NCI-H2196 treated with DMSO at 0.1 percent for 48 hours (cell line): ENCODE results near the gene GABARAP.

Experiments used
- DNase-seq: peaks from one replicate; lab custom pipeline; 2025; ENCODE audit not compliant: unreplicated experiment; lab: John Stamatoyannopoulos, UW

Gene GABARAP

GRCh38 chr17:7241090-7241733 is 1.0 kb downstream of the GABARAP start:
- DNase-seq, result no peak

DNA sequence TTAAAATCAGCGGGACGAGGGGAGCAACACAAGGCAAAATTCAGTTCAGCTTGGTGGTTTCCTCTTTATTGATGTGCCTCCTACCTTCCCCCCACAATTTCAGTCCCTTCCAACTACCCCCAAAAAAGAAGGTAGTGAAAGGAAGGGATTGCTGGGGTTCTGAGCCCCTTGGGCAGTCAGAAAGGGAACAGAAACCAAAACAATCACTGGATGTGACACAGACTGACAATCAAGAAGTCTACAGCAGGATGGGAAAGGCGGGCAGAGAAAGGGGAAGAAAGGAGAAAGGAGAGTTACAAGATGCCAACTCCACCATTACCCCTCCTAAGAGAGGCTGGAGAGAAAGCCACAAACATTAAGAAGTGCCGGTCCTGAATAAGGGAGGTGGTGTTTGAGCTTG is 1.9 kb downstream of the GABARAP start:
- no peak for DNase-seq

DNA sequence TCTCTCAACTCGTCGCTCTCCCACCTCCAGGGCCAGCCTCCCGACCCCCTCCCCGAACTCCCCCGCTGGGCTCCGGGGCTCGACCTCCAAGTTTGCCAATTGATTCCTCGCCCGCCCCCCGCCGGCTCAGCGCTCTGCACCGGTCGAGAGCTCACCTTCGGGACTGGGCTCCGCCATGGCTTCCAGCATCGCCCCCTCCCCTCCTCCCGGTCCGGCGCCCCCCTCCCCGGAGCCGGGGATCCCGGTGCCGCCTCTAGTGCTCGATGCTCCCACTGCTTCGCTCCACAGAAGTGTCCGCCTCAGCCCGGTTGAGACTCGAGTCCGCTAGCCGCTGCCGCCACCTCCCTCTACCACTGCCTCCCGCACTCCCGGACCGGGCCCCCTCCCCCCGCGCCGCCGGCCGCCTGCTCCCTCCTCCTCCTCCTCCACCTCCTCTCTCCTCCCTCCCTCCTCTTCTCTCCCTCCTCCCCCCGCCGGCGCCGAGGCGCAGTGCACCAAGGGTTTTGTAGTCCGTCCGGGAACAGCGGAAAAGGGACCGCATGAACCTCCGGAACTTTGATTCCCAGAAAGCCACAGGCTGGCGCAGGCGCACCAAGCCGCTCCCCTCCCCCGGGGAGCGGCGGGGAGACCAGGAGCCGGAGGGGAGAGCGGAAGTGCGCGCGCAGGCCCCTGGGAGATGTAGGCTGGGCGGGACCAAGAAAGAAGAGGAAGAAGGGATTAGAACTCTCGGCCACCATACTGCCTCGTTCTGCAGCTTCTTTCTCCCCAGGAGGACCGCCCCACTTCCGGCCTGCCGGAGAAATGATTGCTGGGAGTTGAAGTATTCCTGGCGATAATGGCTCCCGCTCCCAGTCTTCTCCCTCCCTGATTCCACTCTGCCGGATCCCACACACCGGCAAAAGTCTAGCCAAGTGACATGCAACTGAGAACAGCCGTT is 2.9 kb downstream of the GABARAP start, which contains the start of gene PHF23:
Gene PHF23, minus strand, starts transcription at position 367 of the 937 bp plus-strand sequence. Its CDS starts 178 bp downstream, at position 189.
- peak; percentile 91 for DNase-seq

GRCh38 chr17:7238420-7239090 is 3.7 kb downstream of the GABARAP start:
- no peak for DNase-seq

DNA sequence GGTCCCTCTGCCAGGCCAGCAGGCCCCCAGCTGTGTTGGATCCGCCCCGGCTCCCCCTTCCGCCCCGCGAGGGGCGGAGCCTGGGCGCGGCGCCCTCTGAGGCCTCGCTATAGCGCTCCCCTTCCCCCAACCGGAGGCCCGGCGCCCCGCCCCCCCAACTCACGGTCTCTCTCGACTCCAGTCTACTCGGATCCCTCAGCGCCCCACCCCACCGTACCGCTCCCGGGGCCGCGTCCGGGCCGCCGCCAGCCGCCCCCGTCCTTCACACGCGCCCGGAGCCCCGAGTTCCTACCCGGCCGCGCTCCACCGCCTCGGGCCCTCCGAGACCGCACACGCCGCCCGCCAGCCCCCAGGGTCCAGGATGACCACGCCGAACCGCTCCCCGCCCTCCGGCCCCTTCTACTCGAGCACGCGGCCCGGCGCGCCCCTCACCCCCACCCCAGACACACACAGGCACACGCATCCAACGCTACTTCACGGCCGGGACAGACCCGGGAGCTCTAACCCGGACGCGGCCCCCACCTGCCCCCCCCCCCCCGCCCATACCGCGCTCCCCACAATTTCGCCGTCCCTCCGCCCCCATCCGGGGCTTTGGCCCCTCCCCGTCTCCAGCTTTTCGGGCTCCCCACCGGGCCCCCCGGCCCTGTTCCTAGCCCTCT is 4.4 kb downstream of the GABARAP start:
- DNase-seq, result no peak

DNA sequence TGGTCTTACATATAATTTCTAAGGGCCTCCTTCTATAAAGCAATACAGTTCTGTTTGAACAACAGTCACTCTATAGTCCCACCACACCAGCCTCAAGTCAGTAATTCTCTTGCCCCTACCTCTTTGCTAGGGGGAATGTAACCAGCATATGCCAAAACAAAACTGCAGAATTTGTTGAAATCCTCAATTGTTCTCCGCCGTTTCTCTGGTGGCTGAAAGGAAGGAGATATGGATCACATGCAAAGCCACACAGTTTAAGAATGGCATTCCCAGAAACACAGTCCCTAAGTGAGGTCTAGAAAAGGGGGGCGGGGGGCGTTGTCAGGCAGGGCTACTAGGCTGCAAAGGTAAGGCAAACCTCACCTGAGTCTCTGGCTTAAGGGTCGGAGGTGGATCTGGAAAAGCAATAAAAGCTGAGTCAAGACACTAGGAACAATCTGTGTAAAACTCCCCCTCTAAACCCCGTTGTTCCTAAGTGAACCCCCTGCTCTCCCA is 4.9 kb downstream of the GABARAP start:
- DNase-seq, result no peak

DNA sequence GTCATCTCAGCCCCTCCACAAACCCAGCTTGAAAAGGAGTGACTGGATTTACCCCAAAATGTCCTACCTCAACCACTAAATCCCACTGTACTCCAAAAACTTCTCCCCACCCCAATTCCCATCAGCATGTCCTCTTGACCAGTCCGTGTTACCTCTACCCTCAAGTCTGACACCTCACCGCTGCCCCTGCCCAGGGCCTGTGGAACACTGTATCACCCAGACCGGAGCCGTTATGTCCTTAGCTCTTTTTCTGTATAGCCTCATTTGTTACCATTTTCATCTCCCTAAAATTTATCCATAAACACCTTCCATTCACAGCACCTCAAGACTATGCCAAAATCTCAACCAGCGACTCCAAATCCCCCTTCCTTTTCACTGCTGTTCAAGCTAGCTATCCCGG is 5.4 kb downstream of the GABARAP start:
- no peak for DNase-seq

- DNase-seq, result no peak
Measured at GRCh38 chr17:7235693-7236665, 6.3 kb downstream of the GABARAP start.

DNA sequence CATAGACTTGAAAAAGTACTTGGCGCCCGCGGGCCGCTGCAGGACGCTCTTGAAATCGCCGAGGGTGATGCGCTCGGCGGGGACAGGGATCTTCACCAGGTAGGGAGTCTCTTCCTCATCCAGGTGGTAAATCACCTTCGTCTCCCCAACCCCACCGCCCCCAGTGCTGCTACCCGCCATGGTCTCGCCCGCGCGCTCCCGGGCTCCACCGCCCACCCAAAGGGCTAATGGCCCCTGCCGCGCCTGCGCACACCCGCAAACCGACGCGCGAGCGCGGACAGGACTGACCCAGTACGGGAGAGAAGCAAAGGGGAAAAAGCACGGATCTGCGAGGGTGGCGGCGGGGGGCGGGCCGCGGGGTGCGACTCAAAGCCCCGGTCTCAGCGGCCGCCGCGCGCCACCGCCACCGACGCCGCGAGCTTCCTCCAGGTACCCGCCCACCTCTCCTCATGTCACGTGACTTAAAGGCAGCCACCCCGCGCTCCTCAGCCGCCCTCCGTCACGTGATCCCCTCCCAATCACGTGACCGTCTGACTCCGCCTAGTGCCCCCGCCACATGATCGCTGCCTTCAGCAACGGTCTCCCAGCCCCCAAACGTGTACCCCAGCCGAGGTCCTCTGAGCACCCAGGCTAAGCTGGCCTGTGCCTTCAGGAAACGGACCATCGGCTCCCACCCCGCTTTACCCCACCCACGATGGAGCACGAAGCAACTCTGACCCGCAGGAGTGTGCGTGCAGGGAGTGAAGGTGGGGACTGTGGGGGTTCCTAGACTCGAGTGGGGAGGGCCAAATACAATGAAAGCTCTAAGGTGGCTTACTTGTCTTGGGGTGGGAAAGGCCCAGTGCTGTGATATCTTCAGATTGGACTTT is 7.9 kb downstream of the GABARAP start, which contains the start of gene DVL2:
Gene DVL2, minus strand, starts transcription at position 435 of the 869 bp plus-strand sequence. Its CDS starts 255 bp downstream, at position 180.
- DNase-seq, result peak; percentile 61

DNA sequence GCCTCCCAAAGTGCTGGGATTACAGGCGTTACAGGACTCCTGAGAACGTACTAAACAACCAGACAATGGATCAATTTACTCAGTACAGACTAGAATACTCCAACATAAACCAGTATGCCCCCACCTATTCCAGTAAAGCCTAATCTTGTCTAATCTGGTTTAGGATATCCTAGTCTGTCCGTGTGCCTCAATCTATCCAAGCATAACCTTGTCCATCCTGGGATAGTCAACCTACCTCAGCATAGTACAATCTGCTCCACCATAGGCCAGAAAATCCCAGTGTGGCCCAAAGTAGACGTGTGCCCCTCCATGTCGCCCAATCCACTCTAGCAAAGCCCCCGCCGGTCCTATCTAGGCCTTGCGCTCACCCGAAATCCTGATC is 8.6 kb downstream of the GABARAP start:
- DNase-seq, result no peak

- DNase-seq, result no peak
Measured at GRCh38 chr17:7232114-7232513, 10.1 kb downstream of the GABARAP start.

DNA sequence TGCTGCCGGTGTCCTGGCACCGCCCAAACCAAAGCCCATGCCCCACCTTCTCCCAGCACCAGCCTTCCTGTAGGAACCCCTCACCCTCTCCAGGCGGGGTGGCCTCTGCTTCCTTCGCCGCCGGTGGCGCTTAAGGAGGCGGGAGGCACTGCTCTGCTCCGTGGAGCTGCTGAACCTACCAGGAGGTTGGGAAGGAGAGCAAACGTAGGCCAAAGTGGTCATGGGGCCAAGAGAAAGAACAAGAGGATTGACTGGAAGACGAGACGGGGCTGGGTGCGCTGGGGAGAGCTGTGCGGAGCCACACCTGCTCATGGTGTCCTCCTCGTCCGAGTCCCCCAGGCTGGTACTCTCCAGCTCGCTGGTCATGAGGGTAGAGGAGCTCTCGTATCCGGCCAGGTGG is 12.7 kb downstream of the GABARAP start:
- no peak for DNase-seq

- no peak for DNase-seq
Measured at GRCh38 chr17:7228920-7229319, 13.3 kb downstream of the GABARAP start.

DNA sequence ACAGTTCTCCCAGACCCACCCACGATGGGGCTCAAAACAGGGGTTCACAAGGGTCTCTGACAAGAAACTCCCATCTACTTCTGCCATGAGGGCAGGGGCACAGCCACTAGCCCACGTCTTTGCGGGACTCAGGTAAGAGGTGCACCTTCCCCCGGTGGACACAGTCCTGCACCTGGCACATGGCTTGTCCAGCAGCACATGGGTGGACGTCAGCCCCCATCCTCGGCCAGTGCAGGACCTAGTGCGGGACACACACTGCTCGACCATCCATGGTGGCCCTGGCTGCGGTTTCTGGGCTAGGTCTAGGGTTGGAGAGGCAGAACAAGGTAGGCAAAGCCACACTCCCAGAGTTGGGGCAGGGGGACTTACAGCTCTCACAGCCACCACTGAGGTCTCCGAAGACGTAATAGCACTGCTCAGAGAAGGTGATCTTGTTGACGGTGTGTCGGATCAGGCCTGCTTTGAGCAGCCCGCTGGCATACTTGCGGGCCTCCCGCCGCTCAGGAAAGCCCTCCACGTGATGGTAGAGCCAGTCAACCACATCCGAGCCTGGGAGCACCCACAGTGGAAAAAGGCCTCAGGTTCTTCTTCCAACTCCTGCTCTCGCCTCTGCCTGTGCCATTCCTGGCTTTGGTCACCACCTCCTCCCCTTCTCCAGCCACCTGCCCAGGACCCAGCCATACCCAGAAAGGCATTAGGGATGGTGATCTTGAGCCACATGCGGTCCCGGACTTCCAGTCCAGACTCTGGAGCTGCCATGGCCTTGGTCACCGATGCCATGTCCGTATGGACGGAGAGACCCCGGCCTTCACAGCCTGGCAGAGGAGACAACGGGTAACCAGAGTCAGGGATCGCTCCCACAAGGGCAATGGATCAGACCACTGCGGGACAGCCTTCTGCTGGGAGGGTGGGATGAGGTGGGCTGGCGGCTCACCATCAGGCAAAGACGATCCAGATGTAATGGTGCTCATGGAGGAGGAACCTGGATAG is 15.2 kb downstream of the GABARAP start:
- DNase-seq, result no peak

- no peak for DNase-seq
Measured at GRCh38 chr17:7225711-7226331, 16.4 kb downstream of the GABARAP start.

DNA sequence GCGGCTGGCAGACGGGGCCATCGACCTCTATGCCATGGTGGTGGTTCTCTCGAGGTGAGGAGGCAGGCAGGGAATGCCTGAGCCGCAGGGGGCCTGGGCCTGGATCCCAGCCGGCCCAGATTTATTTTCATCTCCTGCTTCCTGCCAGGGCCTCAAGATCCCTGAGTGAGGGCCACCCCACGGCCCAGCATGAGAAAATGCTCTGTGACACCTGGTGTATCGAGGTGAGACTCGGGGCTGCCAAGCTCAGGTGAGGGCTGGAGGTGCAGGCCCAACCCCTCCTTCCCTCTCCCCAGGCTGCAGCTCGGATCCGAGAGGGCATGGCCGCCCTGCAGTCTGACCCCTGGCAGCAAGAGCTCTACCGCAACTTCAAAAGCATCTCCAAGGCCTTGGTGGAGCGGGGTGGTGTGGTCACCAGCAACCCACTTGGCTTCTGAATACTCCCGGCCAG is 17.6 kb downstream of the GABARAP start:
- DNase-seq, result no peak

DNA sequence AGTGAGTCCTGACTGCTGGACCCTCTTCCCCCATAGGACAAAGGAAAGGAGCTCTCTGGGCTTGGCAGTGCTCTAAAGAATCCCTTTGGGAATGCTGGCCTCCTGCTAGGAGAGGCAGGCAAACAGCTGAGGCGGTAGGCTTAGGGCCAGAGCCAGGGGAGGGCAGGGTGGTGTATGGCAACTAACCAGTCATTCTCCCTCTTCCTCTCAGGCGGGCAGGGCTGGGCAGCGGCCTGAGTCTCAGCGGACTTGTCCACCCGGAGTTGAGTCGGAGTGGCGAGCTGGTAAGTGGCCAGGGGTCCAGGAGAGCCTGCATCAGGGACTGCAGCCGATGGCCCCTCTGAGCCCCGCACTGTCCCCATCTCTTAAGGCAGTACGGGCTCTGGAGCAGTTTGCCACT is 18.1 kb downstream of the GABARAP start:
- no peak for DNase-seq
